HG03469 (cell line): ENCODE results near the gene CGRRF1.
A peak's percentile ranks its signal among the peaks of the same experiment; 100 is the strongest.

Experiments used
- ATAC-seq: cut with Tn5 transposase; IDR thresholded peaks from one replicate; pipeline ENCODE4 v1.9.1; 2021; ENCODE audit warnings: mild to moderate bottlenecking, moderate library complexity, moderate number of reproducible peaks; ENCODE audit not compliant: unreplicated experiment

The CGRRF1 gene

DNA sequence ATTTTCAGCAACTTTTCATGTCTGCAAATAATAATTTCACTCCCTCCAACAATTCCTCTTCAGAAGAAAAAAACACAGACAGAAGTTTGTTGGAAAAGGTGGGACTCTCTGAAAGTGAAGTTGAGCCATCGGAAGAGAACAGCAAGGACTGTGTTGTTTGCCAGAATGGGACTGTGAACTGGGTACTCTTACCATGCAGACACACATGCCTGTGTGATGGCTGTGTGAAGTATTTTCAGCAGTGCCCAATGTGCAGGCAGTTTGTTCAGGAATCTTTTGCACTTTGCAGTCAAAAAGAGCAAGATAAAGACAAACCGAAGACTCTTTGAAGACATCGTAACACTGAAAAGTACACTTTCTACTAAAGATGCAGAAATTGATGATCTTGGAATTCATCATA is 28.3 kb downstream of the CGRRF1 start:
- ATAC-seq: no peak

DNA sequence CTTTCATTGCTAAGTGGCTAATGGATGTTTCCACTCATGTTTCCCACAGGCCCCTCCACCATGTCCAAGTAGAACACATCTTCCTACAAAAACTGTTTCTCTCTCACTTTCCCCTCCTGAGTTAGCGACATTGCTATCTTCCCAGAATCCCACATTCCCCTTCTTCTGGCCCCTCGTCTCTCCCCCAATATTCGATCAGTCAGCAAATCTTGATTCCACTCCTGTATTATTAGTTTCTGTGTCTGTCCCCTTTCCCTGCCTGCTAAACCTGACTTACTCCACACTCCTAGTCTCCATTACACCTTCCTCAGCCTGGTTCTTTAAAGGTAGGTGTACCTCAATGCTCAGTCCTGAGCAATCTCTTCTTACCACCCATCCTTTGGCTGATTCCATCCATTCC is 37.9 kb downstream of the CGRRF1 start:
- ATAC-seq: no peak

DNA sequence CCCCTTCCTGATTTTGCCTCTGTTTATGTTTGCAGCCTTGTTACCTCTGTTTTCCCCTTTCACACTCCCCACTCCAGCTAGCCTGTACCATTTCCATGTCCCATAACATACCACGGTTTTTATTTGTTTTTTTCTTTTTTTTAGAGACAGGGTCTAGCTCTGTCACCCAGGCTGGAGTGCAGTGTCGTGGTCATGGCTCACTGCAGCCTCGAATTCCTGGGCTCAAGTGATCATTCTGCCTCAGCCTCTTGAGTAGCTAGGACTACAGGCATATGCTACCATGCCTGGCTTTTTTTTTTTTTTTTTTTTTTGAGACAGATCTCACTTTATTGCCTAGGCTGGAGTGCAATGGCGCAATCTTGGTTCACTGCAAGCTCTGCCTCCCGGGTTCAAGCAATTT is 38.8 kb downstream of the CGRRF1 start:
- no peak for ATAC-seq

DNA sequence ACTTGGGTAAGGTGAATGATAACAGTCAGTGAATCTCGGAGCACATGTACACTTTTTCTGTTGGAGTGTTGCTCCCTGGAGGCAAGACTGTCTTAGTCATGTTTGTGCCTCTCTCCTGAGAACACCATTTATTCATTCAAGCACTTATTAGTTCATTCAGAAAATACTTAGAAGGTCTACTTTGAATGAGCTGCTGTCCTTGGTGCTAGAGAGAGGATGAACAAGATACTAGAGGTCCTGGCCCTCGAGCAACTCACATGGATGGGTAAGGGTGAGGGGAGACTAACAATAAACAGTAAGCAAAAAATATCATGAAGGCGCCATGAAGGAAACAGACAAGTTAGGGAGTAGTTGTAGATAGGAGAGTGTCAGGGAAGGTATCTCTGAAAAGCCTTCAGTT is 40.2 kb downstream of the CGRRF1 start:
- ATAC-seq: no peak

DNA sequence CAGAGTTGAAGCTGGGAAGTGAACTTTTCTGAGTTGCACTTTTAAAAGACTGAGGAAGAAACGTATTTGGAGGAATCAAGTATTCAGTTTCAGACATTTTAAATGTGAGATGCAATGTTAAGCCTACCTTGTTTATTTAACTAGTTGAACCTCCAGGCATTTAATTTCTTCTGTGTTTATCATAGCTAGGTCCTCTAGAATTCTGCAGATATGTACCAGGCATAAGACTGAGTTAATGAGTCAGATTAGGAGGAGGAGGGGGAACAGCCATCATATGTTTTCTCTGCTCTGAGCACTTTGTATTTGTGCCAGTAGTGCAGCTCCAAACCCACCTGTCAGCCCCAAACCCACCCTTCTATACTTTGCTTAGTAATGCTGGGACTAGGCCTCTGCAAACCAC is 40.8 kb downstream of the CGRRF1 start:
- no peak for ATAC-seq

DNA sequence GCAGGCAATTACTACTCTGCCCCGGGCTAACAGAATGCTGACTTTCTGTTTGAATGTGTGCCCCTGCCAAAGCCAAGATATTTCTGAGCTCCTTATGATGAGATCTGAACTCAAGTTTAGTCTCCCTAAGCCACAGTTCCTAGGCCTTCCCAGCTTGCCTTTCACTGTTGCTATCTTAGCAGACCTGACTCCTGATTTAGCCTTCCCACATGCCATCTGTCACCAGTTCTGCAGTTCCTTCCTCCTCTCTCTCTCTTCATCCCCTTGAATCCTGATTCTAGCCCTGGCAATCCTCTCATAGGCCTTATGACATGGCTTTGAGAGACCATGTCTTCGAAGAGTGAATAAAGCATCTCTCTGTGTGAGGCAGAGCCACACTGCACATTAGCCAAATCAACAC is 44.7 kb downstream of the CGRRF1 start:
- ATAC-seq: no peak

DNA sequence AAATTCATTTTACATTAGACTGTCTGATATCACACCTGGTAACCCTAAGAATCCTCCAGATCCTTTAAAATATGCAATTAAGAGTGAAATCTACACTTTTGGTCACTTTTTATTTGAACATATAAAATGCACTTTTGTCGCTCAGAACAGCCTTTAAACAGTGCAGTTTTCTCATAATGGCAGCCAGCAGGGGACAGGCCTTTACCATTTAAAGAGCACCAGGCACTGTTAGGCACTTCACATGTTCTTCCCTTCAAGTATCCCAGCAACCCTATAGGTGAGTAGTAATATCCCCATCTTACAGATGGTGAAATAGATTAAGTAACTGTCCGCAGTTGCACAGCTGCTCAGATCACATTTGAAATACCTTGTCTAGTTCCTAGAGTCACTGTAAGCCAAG is 45.9 kb downstream of the CGRRF1 start:
- ATAC-seq: no peak

DNA sequence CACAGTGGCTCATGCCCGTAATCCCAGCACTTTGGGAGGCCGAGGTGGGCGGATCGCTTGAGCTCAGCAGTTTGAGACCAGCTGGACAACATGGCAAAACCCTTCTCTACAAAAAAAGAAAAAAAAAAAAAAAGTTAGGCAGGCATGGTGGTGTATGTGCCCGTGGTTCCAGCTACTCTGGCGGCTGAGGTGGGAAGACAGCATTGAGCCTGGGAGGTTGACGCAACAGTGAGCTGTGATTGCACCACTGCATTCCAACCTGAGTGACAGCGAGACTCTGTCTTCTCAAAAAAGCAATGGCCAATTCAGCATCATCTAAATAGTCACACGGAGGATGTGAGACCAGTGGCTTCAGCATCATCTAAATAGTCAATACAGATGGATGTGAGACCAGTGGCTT is 46.8 kb downstream of the CGRRF1 start:
- ATAC-seq: no peak

DNA sequence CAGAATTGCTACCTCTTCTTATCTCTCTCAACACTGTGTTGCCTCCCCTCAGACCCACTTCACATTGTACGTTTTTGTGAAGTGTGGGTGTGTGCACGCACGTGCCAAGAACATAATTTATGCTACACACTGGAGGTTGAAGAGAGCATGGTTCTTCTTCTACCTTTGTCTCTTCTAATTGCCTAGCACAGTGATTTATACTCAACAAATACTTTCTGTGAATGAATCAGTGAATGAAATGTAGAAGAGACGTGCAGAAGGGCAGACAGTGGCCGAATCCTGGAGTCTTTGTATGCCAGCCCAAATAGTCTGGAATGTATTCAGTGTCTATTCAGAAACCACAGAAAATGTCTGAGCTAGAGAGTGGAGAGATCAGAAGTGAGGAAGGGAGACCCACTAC is 52.6 kb downstream of the CGRRF1 start:
- ATAC-seq: no peak

DNA sequence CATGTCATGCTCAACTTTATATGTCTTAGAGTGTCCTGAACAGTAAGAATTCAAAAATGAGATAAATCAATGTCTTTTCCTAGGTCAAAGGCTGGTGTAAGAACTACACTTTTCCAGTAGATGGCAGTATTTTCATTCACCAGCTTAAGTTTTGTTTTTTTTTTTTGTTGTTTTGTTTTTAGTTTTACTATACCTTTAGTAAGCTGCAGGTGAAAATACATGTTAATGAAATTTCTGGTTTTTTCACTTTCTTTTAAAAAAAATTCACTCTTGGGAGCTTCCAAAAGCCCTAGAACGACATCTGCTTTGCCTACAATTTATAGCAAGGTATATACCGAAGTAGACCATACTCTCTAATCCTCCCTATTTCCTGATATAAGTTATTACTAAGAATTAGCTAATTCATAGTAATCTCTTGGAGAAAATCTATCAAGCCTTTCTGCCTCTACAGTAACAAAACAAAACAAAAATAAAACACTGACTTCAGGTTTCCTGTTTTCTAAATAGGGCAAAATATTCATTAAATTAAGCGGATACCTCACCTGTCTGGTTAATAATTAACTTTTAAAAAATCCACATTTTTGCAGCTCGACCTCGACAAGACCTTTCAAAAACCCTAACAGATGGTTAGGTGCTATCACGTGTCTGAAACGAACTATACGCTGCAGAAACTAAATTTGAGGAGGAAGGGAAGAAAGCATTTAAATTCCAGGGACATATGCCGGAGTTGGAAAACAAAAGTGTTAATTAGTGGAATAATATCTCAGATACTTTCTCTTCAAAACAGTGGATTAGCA is 54.6 kb downstream of the CGRRF1 start:
- ATAC-seq: no peak

DNA sequence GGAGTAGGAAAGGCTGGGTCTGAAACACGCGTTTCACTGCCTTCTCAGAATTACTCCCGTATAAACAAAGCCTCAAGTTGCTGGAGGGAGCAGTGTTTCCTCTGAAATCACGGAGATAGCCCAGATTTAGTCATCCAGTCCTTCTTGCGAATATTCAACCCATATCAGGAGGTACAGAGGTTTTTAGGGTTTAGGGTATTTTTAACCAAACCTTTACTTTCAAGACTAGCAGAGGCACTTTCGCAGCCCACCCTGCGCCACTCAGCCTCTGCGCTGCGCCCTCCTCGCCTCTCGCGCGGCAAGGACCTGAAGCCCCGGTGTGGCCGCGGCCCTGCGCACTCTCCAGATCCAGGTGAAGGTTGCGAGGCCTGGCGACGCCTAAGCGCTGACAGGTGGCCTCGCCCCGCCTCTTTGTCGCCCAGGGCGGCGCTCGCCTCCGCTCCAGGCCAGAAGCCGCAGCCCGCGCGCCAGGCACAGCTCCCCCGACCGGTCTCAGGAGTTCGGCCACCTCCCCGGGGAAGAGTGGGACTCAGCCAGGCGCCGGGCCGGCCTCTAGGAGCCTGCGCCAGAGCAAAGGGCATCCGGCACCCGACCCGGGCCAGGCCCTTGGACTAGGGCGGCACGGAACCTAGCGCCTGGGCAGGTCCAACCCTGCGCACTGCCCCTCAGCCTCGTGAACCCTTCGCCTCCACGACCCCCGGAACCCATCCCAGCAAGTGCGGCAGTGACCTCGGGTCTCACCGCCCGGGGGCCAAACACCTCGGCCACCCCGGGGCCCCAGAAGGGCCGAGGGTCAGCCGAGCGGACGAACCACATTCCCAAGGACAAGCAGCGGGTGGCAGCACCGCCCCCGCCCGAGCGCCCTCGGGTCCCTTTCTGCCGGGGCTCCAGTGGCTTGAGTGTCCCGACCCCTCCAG is 55.4 kb downstream of the CGRRF1 start:
- ATAC-seq: no peak

DNA sequence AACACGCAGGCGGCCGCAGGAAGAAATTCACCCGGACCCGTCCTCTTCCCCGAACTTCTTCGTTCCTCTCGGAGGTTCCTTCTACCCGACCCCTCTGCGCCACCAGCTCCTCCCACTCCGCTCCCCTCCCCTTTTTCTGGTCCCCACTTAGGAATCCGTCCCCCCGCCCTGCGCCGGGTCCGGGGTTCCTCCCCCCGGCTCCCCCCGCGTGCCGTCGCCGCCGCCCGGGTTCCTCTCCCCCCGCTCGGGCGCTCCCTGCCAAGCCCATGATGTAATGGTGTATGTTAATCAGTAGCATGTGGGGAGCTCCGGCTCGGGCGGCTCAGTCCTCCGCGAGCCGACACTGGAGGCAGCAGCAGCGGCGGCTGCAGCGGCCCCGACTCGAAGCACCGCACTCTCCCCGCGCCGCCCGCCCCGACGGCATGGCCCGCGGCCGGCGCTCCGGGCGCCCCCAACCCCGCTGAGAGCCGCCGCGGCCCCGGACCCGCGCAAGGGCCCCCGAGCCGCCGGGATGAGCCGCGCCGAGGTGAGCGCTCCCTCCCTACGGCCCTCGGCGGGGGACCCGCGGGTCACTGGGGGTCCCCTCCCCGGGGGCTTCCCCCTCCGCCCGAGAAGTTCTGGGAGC is 56.2 kb downstream of the CGRRF1 start:
- ATAC-seq: peak; percentile 23

DNA sequence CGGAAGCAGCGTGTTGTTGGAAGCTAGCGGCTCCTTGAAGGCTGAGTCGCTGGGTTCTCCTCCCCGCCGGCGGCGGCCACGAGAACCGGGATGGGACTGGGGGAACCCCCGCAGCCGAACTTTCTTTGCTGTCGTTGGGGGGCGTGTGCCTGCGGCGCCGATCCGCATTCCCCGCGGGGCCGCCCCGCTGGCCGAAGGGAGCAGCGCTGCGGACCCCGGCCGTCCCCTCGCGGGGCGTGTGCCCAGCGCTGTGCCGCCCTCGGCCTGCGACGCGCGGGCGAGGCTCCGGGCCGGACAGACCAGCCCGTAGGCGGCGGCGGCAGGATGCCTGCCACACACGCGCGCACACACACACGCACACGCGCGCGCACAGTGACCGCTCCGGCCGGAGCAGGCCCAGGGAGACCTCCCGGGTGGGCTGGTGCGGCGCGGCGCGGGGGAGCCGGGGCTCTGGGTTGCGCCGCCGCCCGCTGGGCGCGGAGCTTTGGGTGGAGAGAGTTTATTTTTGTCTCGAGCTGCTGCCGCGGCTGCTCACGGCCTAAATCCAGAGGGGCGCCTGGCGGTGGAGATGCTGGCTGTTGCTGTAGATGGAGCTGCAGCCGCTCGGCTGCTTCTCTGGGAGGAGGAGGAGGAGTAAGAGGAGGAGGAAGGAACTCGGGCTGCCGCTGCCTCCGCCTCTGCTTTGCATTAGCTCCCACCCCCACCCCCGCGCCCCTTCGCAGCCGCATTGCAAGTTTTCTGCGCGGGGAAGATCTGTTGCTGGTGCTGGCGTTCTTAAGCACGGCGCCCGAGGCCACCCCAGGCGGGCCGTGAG is 56.9 kb downstream of the CGRRF1 start, which contains the start of gene SAMD4A:
Gene SAMD4A (plus strand): TSS at position 719 of the 814 bp plus-strand sequence. CDS start 789 bp downstream, outside the sequence.
- peak; percentile 25 for ATAC-seq

DNA sequence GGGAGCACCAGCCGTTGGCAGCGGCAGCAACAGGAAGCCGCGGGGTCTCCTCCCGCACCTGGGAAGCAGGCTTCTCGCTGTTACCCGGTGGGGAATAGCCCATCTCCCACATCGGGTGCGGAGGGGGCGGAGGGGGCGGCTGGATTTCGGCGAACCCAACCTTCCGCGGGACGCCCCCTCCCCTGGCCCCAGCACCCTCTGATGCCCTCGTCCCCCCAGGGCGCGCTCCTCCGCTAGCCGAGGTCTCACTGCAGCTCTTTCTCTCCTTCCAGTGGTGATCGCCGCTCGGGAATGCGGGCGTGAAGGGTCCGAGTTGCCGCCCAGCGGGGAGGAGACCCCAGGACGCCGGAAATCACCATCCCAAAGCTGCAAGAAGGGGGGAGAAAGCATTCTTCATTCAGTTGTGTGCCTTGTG is 57.5 kb downstream of the CGRRF1 start:
- no peak for ATAC-seq

DNA sequence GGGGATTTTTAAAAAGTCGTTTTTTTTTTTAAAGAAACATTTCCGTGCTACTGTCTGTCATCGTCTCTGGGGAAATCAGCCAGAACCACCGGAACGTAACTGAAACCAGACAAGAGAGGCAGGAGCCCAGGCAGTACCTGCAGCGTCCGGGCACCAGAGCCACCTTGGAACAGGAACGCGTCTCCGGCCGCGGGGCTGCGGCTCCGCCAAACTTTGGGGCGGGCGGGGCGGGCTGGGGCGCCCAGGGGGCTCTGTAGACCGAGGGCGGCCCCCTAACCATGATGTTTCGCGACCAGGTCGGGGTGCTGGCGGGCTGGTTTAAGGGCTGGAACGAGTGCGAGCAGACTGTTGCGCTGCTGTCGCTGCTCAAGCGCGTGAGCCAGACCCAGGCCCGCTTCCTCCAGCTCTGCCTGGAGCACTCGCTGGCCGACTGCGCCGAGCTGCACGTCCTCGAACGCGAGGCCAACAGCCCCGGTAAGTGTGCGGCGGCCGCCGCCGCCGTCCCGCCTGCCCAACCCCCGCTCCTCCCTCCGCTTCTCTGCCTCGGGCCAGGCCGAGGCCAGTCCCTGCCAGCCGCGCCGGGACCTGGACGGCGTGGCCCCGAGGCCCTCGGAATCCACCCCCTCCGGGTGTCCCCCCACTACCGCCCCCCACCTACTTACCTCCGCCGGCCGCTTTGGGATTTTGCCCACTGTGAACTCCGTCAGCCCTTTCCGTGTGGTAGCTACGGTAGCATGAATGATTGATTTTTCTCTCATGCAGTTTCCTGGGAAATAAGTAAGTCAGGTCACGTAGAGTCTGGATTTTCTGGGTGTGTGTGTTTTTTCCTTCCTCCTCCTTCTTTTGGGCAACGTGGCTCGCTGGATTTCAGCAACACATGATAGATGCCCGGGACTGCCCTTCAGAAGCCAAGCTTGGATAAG is 58.2 kb downstream of the CGRRF1 start:
- ATAC-seq: no peak

DNA sequence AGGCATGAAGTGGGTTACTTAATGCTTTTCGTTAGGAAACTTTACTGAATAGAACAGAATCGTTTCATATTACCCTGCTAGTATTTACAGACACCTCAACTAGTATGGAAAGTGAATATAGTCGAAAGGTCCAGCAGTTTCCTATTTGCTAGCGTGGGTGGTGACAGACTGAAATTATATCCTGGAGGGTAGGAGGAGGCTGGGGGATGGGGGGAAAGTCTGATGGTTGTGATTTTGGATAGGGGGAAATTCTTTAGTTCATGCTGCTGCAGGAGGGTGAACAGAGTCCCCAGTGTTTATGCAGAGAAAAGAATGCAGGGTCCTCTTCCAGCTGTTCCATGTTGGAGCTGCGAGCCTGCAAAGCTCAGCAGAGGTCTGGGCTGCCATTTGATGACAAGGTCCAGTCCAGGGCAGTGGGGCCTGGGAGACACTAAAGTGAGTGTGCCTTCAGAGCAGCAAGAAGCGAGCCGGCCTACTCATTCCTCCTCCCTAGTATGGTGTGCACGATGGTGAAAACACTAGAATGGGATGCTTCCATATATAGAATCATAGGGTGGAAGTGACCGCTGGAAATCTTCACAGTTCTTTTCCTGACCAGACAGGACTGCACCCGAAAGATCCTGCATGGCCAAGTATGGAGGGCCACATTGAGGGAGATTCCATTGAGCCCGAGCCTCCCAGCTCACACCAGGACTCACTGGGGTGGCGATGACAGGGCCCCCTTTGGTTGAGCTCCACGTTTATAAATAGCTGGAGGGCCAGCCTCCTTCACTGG is 59.3 kb downstream of the CGRRF1 start:
- no peak for ATAC-seq

DNA sequence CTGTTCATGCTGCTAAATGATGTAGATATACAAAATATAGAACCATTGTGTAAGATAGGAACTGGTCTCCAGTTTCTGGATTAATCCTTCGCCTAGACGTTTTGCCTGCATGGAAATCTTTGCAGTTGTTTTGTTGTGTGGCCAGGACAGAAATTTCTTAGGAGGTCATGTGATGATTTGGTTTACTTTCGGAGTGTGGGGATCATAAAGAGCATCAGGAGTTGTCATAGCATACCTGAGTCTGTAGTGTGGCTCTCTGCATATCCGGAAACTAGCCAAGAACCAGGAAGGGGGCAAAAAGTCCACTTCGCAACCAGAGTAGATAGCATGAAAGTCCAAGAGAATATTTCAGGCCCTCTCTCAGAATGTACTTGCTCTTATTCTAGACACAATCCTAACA is 60.3 kb downstream of the CGRRF1 start:
- ATAC-seq: no peak

DNA sequence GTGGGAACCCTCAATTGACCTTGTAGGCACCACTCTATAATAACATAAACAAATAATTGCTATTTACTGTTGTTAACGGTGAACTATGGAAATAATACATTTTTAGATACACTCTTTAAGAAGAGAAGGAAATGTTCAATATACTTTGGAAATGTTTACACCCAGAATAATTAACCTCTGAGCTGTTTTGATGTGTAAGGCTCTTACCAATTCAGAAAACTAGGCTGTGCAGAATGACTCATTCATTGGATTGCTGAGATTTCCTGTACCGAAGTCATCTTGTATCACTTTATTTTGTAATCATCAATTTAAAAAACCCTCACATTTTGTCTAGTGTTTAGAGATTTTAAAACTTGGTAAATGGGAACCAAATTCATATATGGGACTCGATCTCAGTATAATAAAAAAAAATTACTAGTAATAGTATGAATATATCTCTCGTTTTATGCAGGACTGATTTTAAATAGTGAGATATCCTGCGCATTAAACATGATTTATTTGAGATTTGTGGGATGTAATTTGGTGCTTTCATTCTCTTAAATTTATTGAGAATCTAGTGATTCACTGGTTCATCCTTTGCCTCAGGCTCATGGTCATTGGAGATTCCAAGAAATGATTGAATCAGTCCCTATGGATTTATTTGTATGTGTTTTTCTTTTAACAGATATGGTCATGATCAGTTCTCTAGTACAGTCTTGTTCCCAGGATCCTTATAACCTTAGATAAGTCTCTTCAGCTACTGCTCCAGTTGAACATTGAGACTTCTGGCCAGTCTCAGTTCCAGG is 61.1 kb downstream of the CGRRF1 start:
- ATAC-seq: no peak
